ENCODE measurements around the gene RBMS3.
A peak's percentile ranks its signal among the peaks of the same experiment; 100 is the strongest.

The RBMS3 gene

DNA sequence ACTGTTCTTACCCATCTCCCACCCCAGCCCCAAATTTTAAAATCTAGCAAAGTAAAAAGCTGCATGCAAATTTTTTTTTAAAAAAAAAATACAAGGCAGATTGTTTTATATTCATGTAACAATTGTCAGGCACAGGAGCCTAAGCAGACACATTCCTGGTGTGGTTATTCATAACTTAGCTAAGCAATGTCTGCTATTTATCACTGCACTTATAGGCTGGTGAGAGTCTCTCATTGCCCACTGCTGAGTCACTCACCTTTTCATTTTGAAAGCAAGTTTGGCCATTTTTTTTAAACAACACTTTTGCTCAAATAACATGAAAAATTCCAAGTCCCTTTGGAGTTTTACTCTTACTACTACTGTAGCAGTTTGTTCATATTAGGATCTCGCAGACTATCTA is 413.9 kb downstream of the RBMS3 start:
- no peak for DNase-seq (ENCODE audit: low read depth)
- H3K4me3 ChIP-seq (ENCODE audit: low read depth, low read length), result no peak overlapping the region
- TF ChIP-seq CTCF (IDR thresholded peaks at IDR 0.05; ENCODE audit: control insufficient read depth, extremely low read depth, insufficient read depth), result no peak

- no peak for TF ChIP-seq CTCF (IDR thresholded peaks at IDR 0.05; ENCODE audit: control insufficient read depth, extremely low read depth, insufficient read depth)
- no peak for DNase-seq (ENCODE audit: low read depth)
- no peak overlapping the region for H3K4me3 ChIP-seq (ENCODE audit: low read depth, low read length)
Measured at GRCh38 chr3:29695201-29695600, 414.3 kb downstream of the RBMS3 start.

- no peak for TF ChIP-seq CTCF (IDR thresholded peaks at IDR 0.05; ENCODE audit: control insufficient read depth, extremely low read depth, insufficient read depth)
- no peak overlapping the region for H3K4me3 ChIP-seq (ENCODE audit: low read depth, low read length)
- no peak for DNase-seq (ENCODE audit: low read depth)
Measured at GRCh38 chr3:29695643-29696198, 414.9 kb downstream of the RBMS3 start.

GRCh38 chr3:29696311-29696710 is 415.4 kb downstream of the RBMS3 start:
- no peak for DNase-seq (ENCODE audit: low read depth)
- TF ChIP-seq CTCF (IDR thresholded peaks at IDR 0.05; ENCODE audit: control insufficient read depth, extremely low read depth, insufficient read depth), result no peak
- H3K4me3 ChIP-seq (ENCODE audit: low read depth, low read length), result no peak overlapping the region

- H3K4me3 ChIP-seq (ENCODE audit: low read depth, low read length), result no peak overlapping the region
- DNase-seq (ENCODE audit: low read depth), result peak; percentile 1
- TF ChIP-seq CTCF (IDR thresholded peaks at IDR 0.05; ENCODE audit: control insufficient read depth, extremely low read depth, insufficient read depth), result no peak
Measured at GRCh38 chr3:29697989-29698388, 417.1 kb downstream of the RBMS3 start.

- TF ChIP-seq CTCF (IDR thresholded peaks at IDR 0.05; ENCODE audit: control insufficient read depth, extremely low read depth, insufficient read depth), result no peak
- DNase-seq (ENCODE audit: low read depth), result no peak
- no peak overlapping the region for H3K4me3 ChIP-seq (ENCODE audit: low read depth, low read length)
Measured at GRCh38 chr3:29700256-29700655, 419.4 kb downstream of the RBMS3 start.

DNA sequence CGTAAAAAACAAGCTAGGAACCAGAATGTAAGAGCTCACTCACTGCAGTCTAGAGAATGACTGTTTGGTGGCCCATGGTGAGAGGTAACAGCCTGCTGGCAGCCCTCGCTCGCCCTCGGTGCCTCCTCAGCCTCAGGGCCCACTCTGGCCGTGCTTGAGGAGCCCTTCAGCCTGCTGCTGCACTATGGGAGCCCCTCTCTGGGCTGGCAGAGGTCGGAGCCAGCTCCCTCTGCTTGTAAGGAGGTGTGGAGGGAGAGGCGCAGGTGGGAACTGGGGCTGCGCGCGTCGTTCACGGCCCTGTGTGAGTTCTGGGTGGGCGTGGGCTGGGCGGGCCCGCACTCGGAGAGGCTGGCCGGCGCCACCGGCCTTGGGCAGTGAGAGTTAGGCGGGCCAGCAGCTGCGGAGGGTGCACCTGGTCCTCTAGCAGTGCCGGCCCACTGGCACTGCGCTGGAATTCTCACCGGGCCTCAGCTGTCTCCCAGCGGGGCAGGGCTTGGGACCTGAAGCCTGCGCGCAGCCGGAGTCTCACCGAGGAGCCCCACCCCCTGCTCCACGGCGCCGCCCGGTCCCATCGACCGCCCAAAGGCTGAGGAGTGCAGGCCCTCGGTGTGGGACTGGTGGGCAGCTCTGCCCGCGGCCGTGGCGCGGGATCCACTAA is 420.6 kb downstream of the RBMS3 start:
- DNase-seq (ENCODE audit: low read depth), result no peak
- no peak overlapping the region for H3K4me3 ChIP-seq (ENCODE audit: low read depth, low read length)
- TF ChIP-seq CTCF (IDR thresholded peaks at IDR 0.05; ENCODE audit: control insufficient read depth, extremely low read depth, insufficient read depth), result no peak

All from LNCaP clone FGC (cell line).